NB4 (cell line): ENCODE measurements around the gene CIPC.

Source experiments
- CTCF ChIP-seq: IDR thresholded peaks from one replicate; pipeline ENCODE4 v1.5.1; 2012; ENCODE audit warnings: low read depth, low read length
- MAX ChIP-seq: IDR thresholded peaks from 2 replicates; pipeline ENCODE4 v1.6.1; 2011; ENCODE audit warnings: low read depth, low read length

- TF ChIP-seq CTCF (no peak), MAX (no peak)
Observed at GRCh38 chr14:77092676-77093075, 5.4 kb upstream of the CIPC start.
